RCC 7860 (cell line): Measurements from ENCODE around the gene SLC38A1.
"Not testable (repeated sequence)": the region's sequence is repeated elsewhere in the genome, so short reads cannot be mapped to it uniquely, and the experiment has no call there.

Experiments
- DNase-seq: peaks from one replicate; pipeline ENCODE4 v3.0.0-alpha.2; 2015; ENCODE audit warnings: low spot score
- FAIRE-seq: peaks from 2 replicates; lab custom pipeline; 2012; peaks lifted over from hg19 to GRCh38; lab: Jason Lieb, UNC

The SLC38A1 gene

GRCh38 chr12:46209914-46210872 is 58.6 kb downstream of the SLC38A1 start:
- no peak for DNase-seq
- no peak for FAIRE-seq

GRCh38 chr12:46209170-46209569 is 59.7 kb downstream of the SLC38A1 start:
- no peak for FAIRE-seq

GRCh38 chr12:46208370-46208769 is 60.5 kb downstream of the SLC38A1 start:
- no peak for FAIRE-seq
- DNase-seq, result no peak

More at GRCh38 chr12:46209170-46209569, 59.7 kb downstream of the SLC38A1 start:
- DNase-seq, result no peak

GRCh38 chr12:46207644-46208043 is 61.2 kb downstream of the SLC38A1 start:
- DNase-seq, result no peak
- no peak for FAIRE-seq

DNA sequence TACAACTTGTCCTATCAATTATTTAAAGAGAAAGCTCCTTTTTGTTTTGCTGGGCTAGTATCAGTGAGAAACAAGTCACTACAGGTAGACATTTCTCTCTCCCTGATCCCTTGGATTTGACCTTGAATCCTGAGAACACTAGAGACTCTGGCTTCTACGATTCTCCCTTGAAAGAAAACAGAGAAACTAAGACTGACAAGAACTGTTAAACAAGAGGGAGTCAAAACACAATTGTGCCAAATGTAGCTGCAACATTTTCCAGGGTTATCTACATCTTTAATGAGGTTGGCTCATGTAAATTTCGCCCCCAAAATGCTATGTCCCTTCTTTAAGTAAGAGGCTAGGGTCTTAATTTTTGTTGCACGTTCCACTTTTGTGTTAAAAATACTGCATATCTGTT is 62.4 kb downstream of the SLC38A1 start:
- no peak for FAIRE-seq
- DNase-seq, result no peak

- FAIRE-seq (no peak), DNase-seq (no peak)
Observed at GRCh38 chr12:46205294-46205693, 63.5 kb downstream of the SLC38A1 start.

GRCh38 chr12:46201284-46201789 is 67.5 kb downstream of the SLC38A1 start:
- FAIRE-seq (no peak), DNase-seq (no peak)

DNA sequence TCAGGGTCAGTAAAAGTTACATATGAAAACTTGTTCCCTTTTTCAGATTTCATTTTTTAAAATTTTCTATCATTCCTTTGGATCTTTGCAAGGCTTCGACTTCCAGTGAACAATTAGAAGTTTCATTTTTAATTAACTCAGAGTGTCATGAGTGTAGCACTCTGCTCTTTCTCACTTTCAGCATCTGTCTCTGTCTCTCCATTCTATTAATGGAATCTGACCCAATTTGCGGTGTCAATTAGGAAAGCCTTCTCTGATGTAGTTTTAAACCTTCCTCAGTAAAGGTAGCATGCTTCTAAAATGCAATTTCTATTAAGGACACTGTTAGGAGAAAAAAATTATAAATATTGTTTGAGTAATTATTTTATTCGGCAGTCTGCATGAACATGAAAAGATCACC is 68.3 kb downstream of the SLC38A1 start:
- FAIRE-seq (no peak), DNase-seq (no peak)

- DNase-seq, result no peak
- no peak for FAIRE-seq
Observed at GRCh38 chr12:46198913-46199312, 69.9 kb downstream of the SLC38A1 start.

GRCh38 chr12:46197883-46198282 is 71.0 kb downstream of the SLC38A1 start:
- DNase-seq (no peak), FAIRE-seq (no peak)

GRCh38 chr12:46190533-46190932 is 78.3 kb downstream of the SLC38A1 start:
- DNase-seq, FAIRE-seq: not testable (repeated sequence)

DNA sequence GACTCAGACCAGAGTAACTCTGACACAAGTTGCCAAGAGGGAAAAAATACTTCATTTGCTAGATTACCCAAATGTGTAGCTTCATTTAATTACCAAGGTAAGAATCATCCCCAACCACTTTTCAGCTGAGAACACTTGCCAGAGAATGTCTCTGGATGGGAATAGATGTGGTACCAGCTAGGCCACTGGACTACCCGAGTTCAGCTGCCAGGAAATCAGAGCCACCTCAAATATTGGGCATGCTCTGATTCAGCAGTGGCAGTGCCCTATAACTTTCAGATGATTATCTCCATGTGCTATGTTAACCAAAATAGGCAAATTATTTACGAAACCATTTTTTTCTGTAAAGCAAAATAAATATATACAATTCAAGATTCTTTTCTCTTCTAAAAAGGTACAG is 80.7 kb downstream of the SLC38A1 start:
- DNase-seq (no peak), FAIRE-seq (no peak)

- no peak for FAIRE-seq
- no peak for DNase-seq
Observed at GRCh38 chr12:46187023-46187422, 81.8 kb downstream of the SLC38A1 start.

DNA sequence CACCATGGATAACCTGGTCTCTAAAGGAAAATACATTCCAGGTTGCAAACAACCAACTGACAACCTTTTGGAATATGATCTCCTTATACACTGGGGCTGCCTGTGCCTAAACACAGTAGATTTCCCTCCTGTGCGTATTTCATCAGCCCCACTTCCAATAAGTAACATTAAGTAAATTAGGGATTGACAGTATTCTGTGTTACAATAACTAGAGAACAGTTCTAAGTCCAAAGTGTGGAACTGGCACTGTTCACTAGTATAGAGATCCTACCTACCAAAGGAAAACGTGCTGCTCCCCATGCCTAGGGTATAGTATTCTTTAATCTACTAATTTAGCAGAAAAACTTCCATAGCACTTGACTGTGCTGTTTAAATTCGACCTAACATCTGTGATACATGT is 82.8 kb downstream of the SLC38A1 start:
- DNase-seq (no peak), FAIRE-seq (no peak)

- FAIRE-seq, result no peak
- DNase-seq, result no peak
Observed at GRCh38 chr12:46185686-46186085, 83.2 kb downstream of the SLC38A1 start.

DNA sequence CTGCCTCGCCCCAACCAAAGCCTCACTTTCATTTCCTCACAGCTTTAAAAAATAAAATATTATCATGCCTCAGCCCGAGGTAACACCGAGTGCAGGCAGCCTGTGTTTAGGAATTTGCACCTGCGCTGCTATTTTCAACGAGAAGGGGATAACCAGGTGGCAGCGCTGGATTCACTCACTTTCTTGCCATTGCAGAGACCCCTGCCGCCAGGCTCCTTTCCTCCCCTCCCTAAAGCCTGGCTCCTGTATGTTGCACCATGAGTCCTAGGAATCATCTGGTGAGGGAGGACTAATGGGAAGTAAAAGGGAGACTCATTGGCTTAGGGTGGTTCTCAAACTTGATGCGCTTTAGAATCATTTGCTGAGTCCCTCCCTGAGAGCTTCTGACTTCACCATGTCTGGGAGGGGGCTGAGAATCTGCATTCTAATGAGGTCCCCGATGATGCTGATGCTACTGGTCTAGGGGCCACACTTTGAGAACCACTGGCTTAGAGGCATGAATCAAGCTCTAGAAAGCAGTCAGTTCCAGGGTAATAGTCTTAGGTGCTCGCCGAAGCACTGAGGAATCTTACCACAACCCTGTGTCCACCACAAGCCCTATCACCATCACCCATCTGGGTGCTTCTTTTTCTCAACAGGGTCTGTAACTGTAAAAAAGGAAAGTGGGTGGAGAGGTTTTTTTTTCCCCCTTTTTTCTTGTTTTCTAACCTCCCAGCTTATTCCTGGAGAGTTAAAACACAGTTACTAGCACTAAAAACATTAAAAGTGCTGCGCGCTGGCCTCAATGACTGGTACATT is 83.8 kb downstream of the SLC38A1 start:
- no peak for DNase-seq
- FAIRE-seq, result no peak

- DNase-seq, result no peak
- FAIRE-seq, result no peak
Observed at GRCh38 chr12:46183112-46183511, 85.7 kb downstream of the SLC38A1 start.

DNA sequence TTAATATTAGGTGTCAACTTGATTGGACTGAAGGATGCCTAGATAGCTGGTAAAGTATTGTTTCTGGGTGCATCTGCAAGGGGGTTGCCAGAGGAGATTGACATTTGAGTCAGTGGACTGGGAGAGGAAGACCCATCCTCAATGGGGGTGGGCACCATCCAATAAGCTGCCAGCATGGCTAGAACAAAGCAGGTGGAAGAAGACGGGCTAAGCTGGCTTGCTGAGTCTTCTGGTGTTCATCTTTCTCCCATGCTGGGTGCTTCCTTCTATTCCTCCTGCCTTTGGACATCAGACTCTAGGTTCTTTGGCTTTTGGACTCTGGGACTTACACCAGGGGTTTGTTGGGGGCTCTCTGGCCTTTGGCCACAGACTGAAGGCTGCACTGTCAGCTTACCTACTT is 87.4 kb downstream of the SLC38A1 start:
- FAIRE-seq (no peak), DNase-seq (no peak)

- DNase-seq, result no peak
- FAIRE-seq, result no peak
Observed at GRCh38 chr12:46179693-46180452, 89.0 kb downstream of the SLC38A1 start.

DNA sequence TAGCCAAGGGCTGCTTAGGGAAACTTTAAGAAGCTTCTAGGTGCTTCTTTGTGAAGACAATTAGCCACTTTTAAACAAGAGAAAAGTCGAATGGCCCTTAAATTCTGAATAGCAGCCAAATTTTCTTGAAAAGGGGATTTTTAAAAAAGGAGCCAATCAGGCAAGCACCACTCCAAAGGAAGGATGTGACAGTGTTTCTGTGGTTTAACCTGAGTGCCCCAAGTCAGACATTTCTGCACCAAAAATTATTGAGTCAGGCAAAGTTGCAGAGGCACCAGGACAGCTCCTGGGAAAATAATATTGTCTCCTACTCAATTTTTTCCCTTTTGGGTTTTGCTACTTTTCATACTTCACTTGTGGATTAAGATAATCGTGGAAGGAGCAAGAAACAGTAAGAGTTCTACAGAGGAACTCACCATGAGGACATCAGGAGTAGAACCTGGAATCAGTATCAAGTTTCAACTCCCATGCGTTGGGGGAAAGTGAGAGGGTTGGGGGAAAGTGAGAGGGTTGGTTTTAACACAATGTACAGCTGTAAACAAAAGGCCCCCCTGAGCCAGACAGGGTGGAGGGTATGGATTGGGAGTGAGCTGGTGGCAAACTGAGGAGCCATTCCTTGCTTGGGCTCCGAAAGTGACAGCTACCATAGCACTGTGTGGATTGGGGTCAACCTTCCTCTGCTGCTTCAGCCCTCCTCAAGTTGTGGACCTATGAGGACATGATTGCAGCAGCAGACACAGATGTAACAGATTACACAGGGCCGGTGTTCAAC is 90.8 kb downstream of the SLC38A1 start:
- FAIRE-seq, result no peak
- no peak for DNase-seq
